Keratinocyte (primary cell): ENCODE measurements around the gene CARM1. TPM values are rescaled to one million over a fixed set of nuclear protein-coding genes. Genes with fewer than 3 reads are reported as not detected.

Source experiments
- DNase-seq: peaks from one replicate; pipeline ENCODE4 v3.0.0-alpha.2; 2011; ENCODE audit warnings: low read depth, missing footprints, low spot score
- FAIRE-seq: peaks from 2 replicates; lab custom pipeline; 2011; peaks lifted over from hg19 to GRCh38; lab: Jason Lieb, UNC
- H2AFZ ChIP-seq: 2 replicates; pipeline ENCODE4 v1.6.0; 2012; ENCODE audit warnings: low read length, control low read depth, inconsistent platforms; ENCODE audit not compliant: control insufficient read depth
- H3K27ac ChIP-seq: 2 replicates; pipeline ENCODE4 v1.5.1; 2011; ENCODE audit warnings: low read length; ENCODE audit not compliant: control insufficient read depth, insufficient read depth
- H3K27me3 ChIP-seq: 3 replicates; pipeline ENCODE4 v1.6.0; 2011; ENCODE audit warnings: low read length; ENCODE audit not compliant: control insufficient read depth, insufficient read depth; ENCODE audit errors: extremely low read depth
- H3K36me3 ChIP-seq, 2 experiments: 2 replicates in 1 of 2; 3 replicates in 1 of 2; pipeline ENCODE4 v1.5.1; 2011; ENCODE audit warnings: low read length in 2 of 2, mild to moderate bottlenecking in 1 of 2; ENCODE audit not compliant: control insufficient read depth in 2 of 2, insufficient read depth in 2 of 2; ENCODE audit errors: extremely low read depth in 1 of 2
- H3K4me1 ChIP-seq: 3 replicates; pipeline ENCODE4 v1.5.1; 2011; ENCODE audit warnings: low read length; ENCODE audit not compliant: control insufficient read depth, insufficient read depth; ENCODE audit errors: extremely low read depth
- H3K4me2 ChIP-seq: 3 replicates; pipeline ENCODE4 v1.6.0; 2011; ENCODE audit warnings: low read depth, low read length; ENCODE audit not compliant: control insufficient read depth, insufficient read depth; ENCODE audit errors: extremely low read depth
- H3K4me3 ChIP-seq, 3 experiments: fragments of 200-600 bp in 1 of 3; sonication (generic) in 1 of 3; 2 replicates in 2 of 3; 3 replicates in 1 of 3; pipeline ENCODE4 v1.5.1; 2011 to 2016; ENCODE audit warnings: low read length in 3 of 3, mild to moderate bottlenecking in 3 of 3, control low read depth in 2 of 3, inconsistent platforms in 1 of 3, low read depth in 1 of 3, mixed read lengths in 1 of 3, mixed run types in 1 of 3, moderate library complexity in 1 of 3; ENCODE audit not compliant: control insufficient read depth in 2 of 3, insufficient read depth in 2 of 3; ENCODE audit errors: extremely low read depth in 1 of 3
- H3K79me2 ChIP-seq: 2 replicates; pipeline ENCODE4 v1.6.0; 2012; ENCODE audit warnings: low read length; ENCODE audit not compliant: control insufficient read depth, insufficient read depth
- H3K9ac ChIP-seq: 3 replicates; pipeline ENCODE4 v1.6.0; 2011; ENCODE audit warnings: low read length; ENCODE audit not compliant: control insufficient read depth, insufficient read depth; ENCODE audit errors: extremely low read depth
- H3K9me1 ChIP-seq: 3 replicates; pipeline ENCODE4 v1.6.0; 2011; ENCODE audit warnings: low read length; ENCODE audit not compliant: control insufficient read depth, insufficient read depth; ENCODE audit errors: extremely low read depth
- H3K9me3 ChIP-seq: 2 replicates; pipeline ENCODE4 v1.5.1; 2012; ENCODE audit warnings: low read depth, low read length; ENCODE audit not compliant: control insufficient read depth
- H4K20me1 ChIP-seq: 3 replicates; pipeline ENCODE4 v1.6.0; 2011; ENCODE audit warnings: low read length; ENCODE audit not compliant: control insufficient read depth, insufficient read depth; ENCODE audit errors: extremely low read depth
- EZH2 ChIP-seq: IDR thresholded peaks from one replicate; pipeline ENCODE4 v1.6.1; 2012; ENCODE audit warnings: inconsistent platforms, mild to moderate bottlenecking, low read length, moderate library complexity
- dilution Hi-C: fragments of 300-500 bp; cut with MboI; formaldehyde crosslinking; loops from one replicate; pipeline ENCODE4 v1.7.0; 2020; ENCODE audit warnings: low sequenced_read_pairs; ENCODE audit not compliant: extremely low pct_ligation_motif_present
- polyA plus RNA-seq, 5 experiments: library from polyadenylated mRNA; depleted of rRNA in 3 of 5; stranded (reverse) in 3 of 5; stranded (forward) in 1 of 5; unstranded in 1 of 5; fragments of >200 nt; gene quantifications; 1 replicate in 1 of 5; 2 replicates in 3 of 5; 3 replicates in 1 of 5; pipeline versions ENCODE4 v1.2.1 to v1.2.3, GENCODE V29; 2011 to 2012; ENCODE audit warnings: missing spikeins in 2 of 5, low read depth in 1 of 5, low replicate concordance in 1 of 5
- TF ChIP-seq, protein P1 (sequence below), 3 experiments: IDR thresholded peaks in 1 of 3; conservative IDR thresholded peaks in 1 of 3; optimal IDR thresholded peaks in 1 of 3; 2 replicates in 2 of 3; 3 replicates in 1 of 3; pipeline versions ENCODE3 to v1.5.1; 2011; ENCODE audit warnings: low read length in 3 of 3, mild to moderate bottlenecking in 3 of 3, moderate library complexity in 2 of 3, control low read depth in 1 of 3, inconsistent platforms in 1 of 3; ENCODE audit not compliant: insufficient read depth in 2 of 3; ENCODE audit errors: extremely low read depth in 1 of 3

CARM1 gene
- polyA plus RNA-seq, 1 donor (not counting 4 experiments of a cell fraction or from before 2014, with no cell fraction given): 22.8 TPM

DNA sequence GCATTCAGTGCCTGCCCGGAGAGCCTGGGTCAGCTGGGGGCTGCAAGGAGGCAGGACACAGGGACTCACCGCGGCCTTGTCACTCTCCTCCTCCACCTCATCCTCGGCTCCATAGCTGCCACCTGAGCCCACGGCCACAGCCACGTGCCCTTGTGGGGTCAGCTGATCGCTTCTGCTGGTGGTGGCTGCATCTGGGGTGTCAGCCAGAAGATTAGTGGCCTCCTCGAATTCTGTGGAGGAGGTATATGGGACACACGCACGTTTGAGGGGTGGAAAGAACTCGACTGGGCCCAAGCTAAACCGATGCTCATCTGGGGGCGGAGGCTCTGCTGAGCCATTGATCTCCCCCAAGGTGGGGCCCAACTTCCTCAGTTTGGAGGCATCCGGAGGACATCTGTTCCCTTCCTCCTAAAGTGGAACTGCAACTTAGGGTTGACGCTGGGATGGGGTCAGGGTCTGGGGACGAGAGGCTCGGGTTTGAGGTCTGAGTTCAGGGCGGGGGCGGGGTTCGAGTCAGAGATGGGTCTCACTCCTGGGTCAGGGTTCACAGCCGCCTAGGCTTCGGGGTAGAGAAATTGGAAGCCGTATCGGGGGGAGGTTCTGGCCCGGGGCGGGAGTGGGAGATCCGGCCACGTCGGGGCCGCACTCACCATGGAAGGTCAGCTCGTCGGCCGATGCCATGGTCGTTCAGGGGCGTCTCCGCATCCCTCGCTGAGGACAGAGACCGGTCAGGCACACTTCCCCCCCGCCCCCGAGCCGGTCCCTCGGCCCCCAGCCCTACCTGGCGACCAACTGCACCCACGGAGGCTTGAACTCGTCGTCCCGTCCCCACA, 56.6 kb downstream of the CARM1 start:
- Histone ChIP-seq H3K4me1 (peaks cover 17% of the 10 kb centered on the region), H3K9me1 (no peaks in the 10 kb centered on the region), H3K9ac (peak overlapping the region; percentile 86), H2AFZ (peak overlapping the region; percentile 68), H3K79me2 (peaks cover 43% of the 10 kb centered on the region), H3K4me3 (peak overlapping the region; percentile 92 to 97 (median 94)), H3K9me3 (no peaks in the 10 kb centered on the region), H3K36me3 (peaks cover 14 to 16% of the 10 kb centered on the region in 2 experiments), H3K27me3 (no peaks in the 10 kb centered on the region), H3K4me2 (peak overlapping the region; percentile 97), H4K20me1 (peaks cover 5% of the 10 kb centered on the region), H3K27ac (peak overlapping the region; percentile 58)
- dilution Hi-C loops: no loop called here
- TF ChIP-seq EZH2: no peak
- TF ChIP-seq, protein P1, sequence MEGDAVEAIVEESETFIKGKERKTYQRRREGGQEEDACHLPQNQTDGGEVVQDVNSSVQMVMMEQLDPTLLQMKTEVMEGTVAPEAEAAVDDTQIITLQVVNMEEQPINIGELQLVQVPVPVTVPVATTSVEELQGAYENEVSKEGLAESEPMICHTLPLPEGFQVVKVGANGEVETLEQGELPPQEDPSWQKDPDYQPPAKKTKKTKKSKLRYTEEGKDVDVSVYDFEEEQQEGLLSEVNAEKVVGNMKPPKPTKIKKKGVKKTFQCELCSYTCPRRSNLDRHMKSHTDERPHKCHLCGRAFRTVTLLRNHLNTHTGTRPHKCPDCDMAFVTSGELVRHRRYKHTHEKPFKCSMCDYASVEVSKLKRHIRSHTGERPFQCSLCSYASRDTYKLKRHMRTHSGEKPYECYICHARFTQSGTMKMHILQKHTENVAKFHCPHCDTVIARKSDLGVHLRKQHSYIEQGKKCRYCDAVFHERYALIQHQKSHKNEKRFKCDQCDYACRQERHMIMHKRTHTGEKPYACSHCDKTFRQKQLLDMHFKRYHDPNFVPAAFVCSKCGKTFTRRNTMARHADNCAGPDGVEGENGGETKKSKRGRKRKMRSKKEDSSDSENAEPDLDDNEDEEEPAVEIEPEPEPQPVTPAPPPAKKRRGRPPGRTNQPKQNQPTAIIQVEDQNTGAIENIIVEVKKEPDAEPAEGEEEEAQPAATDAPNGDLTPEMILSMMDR (optimal IDR thresholded peaks at IDR 0.05 in 1 of 3, IDR thresholded peaks at IDR 0.05 in 1 of 3, conservative IDR thresholded peaks at IDR 0.05 in 1 of 3; ENCODE audit: extremely low read depth in 1 of 3, insufficient read depth in 2 of 3, low read length in 3 of 3): no peak
- no peak for FAIRE-seq
- DNase-seq: no peak

DNA sequence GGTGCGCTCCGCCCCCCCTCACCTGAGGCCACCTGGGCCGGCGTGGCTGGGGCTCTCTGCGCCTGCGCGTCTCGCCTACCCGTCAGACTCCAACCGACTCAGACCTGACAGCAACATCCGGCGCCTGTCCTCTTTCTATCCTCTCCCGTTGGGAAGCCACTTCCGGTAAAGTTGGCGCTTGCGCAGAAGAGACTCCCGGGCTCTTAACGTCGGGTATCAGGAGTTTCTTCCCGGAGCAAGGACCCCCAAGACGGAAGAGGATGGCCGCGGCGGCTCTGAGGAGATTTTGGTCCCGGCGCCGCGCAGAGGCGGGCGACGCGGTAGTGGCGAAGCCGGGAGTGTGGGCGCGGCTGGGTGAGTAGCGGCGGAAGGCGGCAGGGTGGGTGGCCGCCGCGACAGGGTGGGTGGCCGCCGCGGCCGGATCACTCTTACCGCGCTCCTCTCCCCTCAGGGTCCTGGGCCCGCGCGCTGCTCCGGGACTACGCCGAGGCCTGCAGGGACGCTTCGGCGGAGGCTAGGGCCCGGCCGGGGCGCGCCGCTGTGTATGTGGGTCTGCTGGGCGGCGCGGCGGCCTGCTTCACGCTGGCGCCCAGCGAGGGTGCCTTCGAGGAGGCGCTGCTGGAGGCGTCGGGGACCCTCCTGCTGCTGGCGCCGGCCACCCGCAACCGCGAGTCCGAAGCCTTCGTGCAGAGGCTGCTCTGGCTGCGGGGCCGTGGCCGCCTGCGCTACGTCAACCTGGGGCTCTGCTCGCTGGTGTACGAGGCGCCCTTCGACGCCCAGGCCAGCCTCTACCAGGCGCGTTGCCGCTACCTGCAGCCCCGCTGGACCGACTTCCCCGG, 57.4 kb downstream of the CARM1 start, which contains the start of the genes TIMM29 and YIPF2:
TSS of gene TIMM29 (plus strand) at position 249 of the 839 bp plus-strand sequence. CDS start at position 261, 12 bp downstream.
TSS of gene YIPF2 (minus strand) at position 77 of the 839 bp plus-strand sequence. CDS start 229 bp downstream, outside the sequence.
- FAIRE-seq: peak; percentile 51
- H3K4me3 ChIP-seq: peak within 1 kb of the TSS; percentile 92 to 97 (median 94)
- H2AFZ ChIP-seq: peak within 1 kb of the TSS; percentile 68
- H3K79me2 ChIP-seq: peaks cover 43% of the 10 kb centered on the region
- H3K27me3 ChIP-seq: no peaks in the 10 kb centered on the region
- peaks cover 17% of the 10 kb centered on the region for H3K4me1 ChIP-seq
- peak; percentile 96 for DNase-seq
- H3K9ac ChIP-seq: peak within 1 kb of the TSS; percentile 86
- peak within 1 kb of the TSS; percentile 98 for H3K4me2 ChIP-seq
- H3K9me3 ChIP-seq: no peaks in the 10 kb centered on the region
- TF ChIP-seq EZH2: no peak
- TF ChIP-seq, protein P1 (optimal IDR thresholded peaks at IDR 0.05 in 1 of 3, IDR thresholded peaks at IDR 0.05 in 1 of 3, conservative IDR thresholded peaks at IDR 0.05 in 1 of 3; ENCODE audit: extremely low read depth in 1 of 3, insufficient read depth in 2 of 3, low read length in 3 of 3): no peak
- peaks cover 12 to 14% of the 10 kb centered on the region in 2 experiments for H3K36me3 ChIP-seq
- dilution Hi-C loops: no loop called here
- H3K27ac ChIP-seq: peak within 1 kb of the TSS; percentile 58
- peaks cover 5% of the 10 kb centered on the region for H4K20me1 ChIP-seq
- H3K9me1 ChIP-seq: no peaks in the 10 kb centered on the region
